ENCODE measurements around the gene GAD1. TPM values are rescaled to one million over a fixed set of nuclear protein-coding genes. Genes with fewer than 3 reads are reported as not detected.

Gene GAD1
- total and polyA plus RNA-seq, 2 experiments from 2014 or later = 0.49 to 2.6 TPM

- H2AFZ ChIP-seq = no peak overlapping the region
- DNase-seq = no peak
- WGBS, 2 experiments (ENCODE audit: low coverage in 1 of 2, low lambda C conversion rate in 2 of 2, missing lambda C conversion rate in 2 of 2) = 69 to 72% methylated on average over 7 of the region's 7 CpGs
- H3K27me3 ChIP-seq (replicated peaks; ENCODE audit: insufficient read depth) = no peaks in the 10 kb centered on the region
- no peaks in the 10 kb centered on the region for H3K9me3 ChIP-seq (ENCODE audit: low read depth)
- no peak overlapping the region for H3K9ac ChIP-seq
- no peaks in the 10 kb centered on the region for H3K9me2 ChIP-seq (ENCODE audit: insufficient read depth)
- in situ Hi-C loops (cut with MboI) = no loop called here
- no peaks in the 10 kb centered on the region for H3K79me2 ChIP-seq (ENCODE audit: insufficient read depth)
- H3K4me3 ChIP-seq = no peak overlapping the region
- no peak overlapping the region for H3K27ac ChIP-seq
- no peak for TF ChIP-seq EZH2phosphoT487 (IDR thresholded peaks at IDR 0.05; ENCODE audit: insufficient read depth, low read depth)
- no peak for TF ChIP-seq EZH2 (IDR thresholded peaks at IDR 0.05; ENCODE audit: insufficient read depth, poor library complexity, severe bottlenecking)
- no peaks in the 10 kb centered on the region for H3K36me3 ChIP-seq (ENCODE audit: low read depth)
- H3K4me2 ChIP-seq (ENCODE audit: unreplicated experiment) = no peak overlapping the region
- no peaks in the 10 kb centered on the region for H3K4me1 ChIP-seq (ENCODE audit: insufficient read depth)
- H4K20me1 ChIP-seq (ENCODE audit: insufficient read depth) = no peaks in the 10 kb centered on the region
- H3F3A ChIP-seq (ENCODE audit: insufficient read depth) = no peaks in the 10 kb centered on the region
Measured at GRCh38 chr2:170862286-170862902, 45.7 kb downstream of the GAD1 start.

- H3K36me3 ChIP-seq (ENCODE audit: low read depth) = no peaks in the 10 kb centered on the region
- no peak overlapping the region for H3K9ac ChIP-seq
- 52% methylated on average over 4 of the region's 4 CpGs for WGBS, 2 experiments (ENCODE audit: low coverage in 1 of 2, low lambda C conversion rate in 2 of 2, missing lambda C conversion rate in 2 of 2)
- no peak overlapping the region for H3K4me3 ChIP-seq
- no peaks in the 10 kb centered on the region for H3F3A ChIP-seq (ENCODE audit: insufficient read depth)
- H3K9me2 ChIP-seq (ENCODE audit: insufficient read depth) = no peaks in the 10 kb centered on the region
- no peaks in the 10 kb centered on the region for H3K27me3 ChIP-seq (replicated peaks; ENCODE audit: insufficient read depth)
- DNase-seq = no peak
- H3K9me3 ChIP-seq (ENCODE audit: low read depth) = no peaks in the 10 kb centered on the region
- H3K4me2 ChIP-seq (ENCODE audit: unreplicated experiment) = no peak overlapping the region
- H4K20me1 ChIP-seq (ENCODE audit: insufficient read depth) = no peaks in the 10 kb centered on the region
- TF ChIP-seq EZH2 (IDR thresholded peaks at IDR 0.05; ENCODE audit: insufficient read depth, poor library complexity, severe bottlenecking) = no peak
- TF ChIP-seq EZH2phosphoT487 (IDR thresholded peaks at IDR 0.05; ENCODE audit: insufficient read depth, low read depth) = no peak
- in situ Hi-C loops (cut with MboI) = no loop called here
- H2AFZ ChIP-seq = no peak overlapping the region
- H3K4me1 ChIP-seq (ENCODE audit: insufficient read depth) = no peaks in the 10 kb centered on the region
- no peak overlapping the region for H3K27ac ChIP-seq
- no peaks in the 10 kb centered on the region for H3K79me2 ChIP-seq (ENCODE audit: insufficient read depth)
Measured at GRCh38 chr2:170863087-170863486, 46.4 kb downstream of the GAD1 start.

GRCh38 chr2:170869036-170869435 lies 52.3 kb downstream of the GAD1 start:
- no peaks in the 10 kb centered on the region for H3K9me3 ChIP-seq (ENCODE audit: low read depth)
- H2AFZ ChIP-seq = no peak overlapping the region
- no peaks in the 10 kb centered on the region for H3F3A ChIP-seq (ENCODE audit: insufficient read depth)
- H3K4me1 ChIP-seq (ENCODE audit: insufficient read depth) = no peaks in the 10 kb centered on the region
- H3K79me2 ChIP-seq (ENCODE audit: insufficient read depth) = no peaks in the 10 kb centered on the region
- no peaks in the 10 kb centered on the region for H3K36me3 ChIP-seq (ENCODE audit: low read depth)
- DNase-seq = no peak
- 71 to 94% methylated on average over 1 of the region's 1 CpG for WGBS, 2 experiments (ENCODE audit: low coverage in 1 of 2, low lambda C conversion rate in 2 of 2, missing lambda C conversion rate in 2 of 2)
- H3K27ac ChIP-seq = no peak overlapping the region
- H3K4me2 ChIP-seq (ENCODE audit: unreplicated experiment) = no peak overlapping the region
- H3K4me3 ChIP-seq = no peak overlapping the region
- no peak for TF ChIP-seq EZH2 (IDR thresholded peaks at IDR 0.05; ENCODE audit: insufficient read depth, poor library complexity, severe bottlenecking)
- no peak for TF ChIP-seq EZH2phosphoT487 (IDR thresholded peaks at IDR 0.05; ENCODE audit: insufficient read depth, low read depth)
- H3K27me3 ChIP-seq (replicated peaks; ENCODE audit: insufficient read depth) = no peaks in the 10 kb centered on the region
- in situ Hi-C loops (cut with MboI) = no loop called here
- H3K9me2 ChIP-seq (ENCODE audit: insufficient read depth) = no peaks in the 10 kb centered on the region
- H3K9ac ChIP-seq = no peak overlapping the region
- no peaks in the 10 kb centered on the region for H4K20me1 ChIP-seq (ENCODE audit: insufficient read depth)

- TF ChIP-seq EZH2 (IDR thresholded peaks at IDR 0.05; ENCODE audit: insufficient read depth, poor library complexity, severe bottlenecking) (no peak), EZH2phosphoT487 (IDR thresholded peaks at IDR 0.05; ENCODE audit: insufficient read depth, low read depth) (no peak)
- Histone ChIP-seq H3K79me2 (ENCODE audit: insufficient read depth) (no peaks in the 10 kb centered on the region), H3F3A (ENCODE audit: insufficient read depth) (no peaks in the 10 kb centered on the region), H3K9me2 (ENCODE audit: insufficient read depth) (no peaks in the 10 kb centered on the region), H3K4me1 (ENCODE audit: insufficient read depth) (no peaks in the 10 kb centered on the region), H3K9ac (no peak overlapping the region), H3K9me3 (ENCODE audit: low read depth) (no peaks in the 10 kb centered on the region), H4K20me1 (ENCODE audit: insufficient read depth) (no peaks in the 10 kb centered on the region), H3K4me2 (ENCODE audit: unreplicated experiment) (no peak overlapping the region), H2AFZ (no peak overlapping the region), H3K27me3 (replicated peaks; ENCODE audit: insufficient read depth) (no peaks in the 10 kb centered on the region), H3K36me3 (ENCODE audit: low read depth) (no peaks in the 10 kb centered on the region), H3K27ac (no peak overlapping the region), H3K4me3 (no peak overlapping the region)
- WGBS, 2 experiments (ENCODE audit: low coverage in 1 of 2, low lambda C conversion rate in 2 of 2, missing lambda C conversion rate in 2 of 2) = 86 to 90% methylated on average over 4 of the region's 4 CpGs
- in situ Hi-C loops (cut with MboI) = no loop called here
- no peak for DNase-seq
Measured at GRCh38 chr2:170869461-170869860, 52.8 kb downstream of the GAD1 start.
